A549 (cell line): ENCODE measurements around the gene DCAF15. TPM values are rescaled to one million over a fixed set of nuclear protein-coding genes. Genes with fewer than 3 reads are reported as not detected.

Experiments
- ATAC-seq, 2 experiments: fragments of 200-7000 bp in 1 of 2; fragments of >200 bp in 1 of 2; cut with Nextera tagmentation in 1 of 2; cut with Tn5 transposase in 1 of 2; 3 replicates each; pipeline versions ENCODE4 v1.8.0 to v1.9.1; 2018 to 2020; ENCODE audit warnings: mild to moderate bottlenecking in 1 of 2, moderate library complexity in 1 of 2
- CTCF ChIA-PET: fragments of 300-600 bp; sonication (Branson Sonifier 250); formaldehyde crosslinking; extraction: SDS; loops from one replicate; lab custom pipeline; 2021; ENCODE audit warnings: antibody characterized with exemption, inconsistent platforms; lab: Yijun Ruan, JAX
- POLR2A ChIA-PET: fragments of 350-600 bp; formaldehyde crosslinking; extraction: SDS; loops from one replicate; lab custom pipeline; 2021; ENCODE audit warnings: antibody characterized with exemption, inconsistent platforms; lab: Yijun Ruan, JAX
- DNase-seq, 2 experiments: peaks; one replicate each; pipeline versions ENCODE4 v3.0.0 to v3.0.0-alpha.2; 2011 to 2016; ENCODE audit warnings: low read depth in 1 of 2, low spot score in 1 of 2
- FAIRE-seq: peaks from 2 replicates; lab custom pipeline; 2011; peaks lifted over from hg19 to GRCh38; lab: Jason Lieb, UNC
- H3K27ac ChIP-seq, 2 experiments: fragments of >200 bp; sonication (Bioruptor Twin); formaldehyde crosslinking; 3 replicates each; pipeline ENCODE4 v1.5.1; 2016 to 2017
- H3K4me1 ChIP-seq: fragments of >200 bp; sonication (Bioruptor Twin); formaldehyde crosslinking; 3 replicates; pipeline ENCODE4 v1.6.1; 2016
- H3K4me2 ChIP-seq: fragments of >200 bp; sonication (Bioruptor Twin); formaldehyde crosslinking; 3 replicates; pipeline ENCODE4 v1.6.1; 2016
- H3K4me3 ChIP-seq: fragments of >200 bp; sonication (Bioruptor Twin); formaldehyde crosslinking; 3 replicates; pipeline ENCODE4 v1.5.1; 2016
- H3K9me3 ChIP-seq: fragments of >200 bp; sonication (Bioruptor Twin); formaldehyde crosslinking; 3 replicates; pipeline ENCODE4 v1.6.1; 2016
- CHD2 ChIP-seq: fragments of 150-350 bp; IDR thresholded peaks from 2 replicates; pipeline ENCODE4 v1.6.1; 2014; ENCODE audit warnings: low read length; ENCODE audit not compliant: partially characterized antibody
- CHD4 ChIP-seq: fragments of 200-600 bp; sonication (generic); IDR thresholded peaks from 2 replicates; pipeline ENCODE4 v1.6.1; 2016; ENCODE audit warnings: antibody characterized with exemption, mild to moderate bottlenecking, borderline replicate concordance
- EHMT2 ChIP-seq: fragments of 200-600 bp; sonication (generic); IDR thresholded peaks from 2 replicates; pipeline ENCODE4 v1.6.1; 2016; ENCODE audit warnings: antibody characterized with exemption, low read depth, mild to moderate bottlenecking, moderate library complexity
- EP300 ChIP-seq, 2 experiments: fragments of >200 bp; sonication (Bioruptor Twin); formaldehyde crosslinking; IDR thresholded peaks; 2 replicates in 1 of 2; 3 replicates in 1 of 2; pipeline ENCODE4 v1.6.1; 2016 to 2017
- ESRRA ChIP-seq: fragments of 150-350 bp; IDR thresholded peaks from 2 replicates; pipeline ENCODE4 v1.6.1; 2014; ENCODE audit warnings: mild to moderate bottlenecking, low read length, borderline replicate concordance
- FOXS1 ChIP-seq: fragments of 250-450 bp; sonication (Bioruptor Pico); IDR thresholded peaks from 2 replicates; pipeline ENCODE4 v1.5.0; 2020; ENCODE audit warnings: mild to moderate bottlenecking, moderate library complexity
- GATA3 ChIP-seq: IDR thresholded peaks from 2 replicates; pipeline ENCODE4 v1.6.1; 2012; ENCODE audit warnings: borderline replicate concordance
- HOXA7 ChIP-seq: fragments of 250-450 bp; sonication (Bioruptor Pico); IDR thresholded peaks from 2 replicates; pipeline ENCODE4 v1.5.0; 2020; ENCODE audit warnings: mild to moderate bottlenecking, moderate library complexity
- KDM5A ChIP-seq: fragments of 200-600 bp; sonication (generic); IDR thresholded peaks from 2 replicates; pipeline ENCODE4 v1.6.1; 2016; ENCODE audit warnings: antibody characterized with exemption, mild to moderate bottlenecking
- MAFK ChIP-seq: fragments of 450-650 bp; IDR thresholded peaks from 2 replicates; pipeline ENCODE4 v1.6.1; 2014; ENCODE audit not compliant: partially characterized antibody
- MYC ChIP-seq: IDR thresholded peaks from 2 replicates; pipeline ENCODE4 v1.6.1; 2012; ENCODE audit warnings: mild to moderate bottlenecking, inconsistent platforms, low read length, improper control_type of control experiment, borderline replicate concordance
- NFE2L2 ChIP-seq: fragments of 150-350 bp; conservative IDR thresholded peaks from 2 replicates; pipeline ENCODE4 v1.6.1; 2014; ENCODE audit warnings: low read length
- POLR2A ChIP-seq: IDR thresholded peaks from 2 replicates; pipeline ENCODE4 v1.6.1; 2012; ENCODE audit warnings: mild to moderate bottlenecking, low read length
- RCOR1 ChIP-seq: fragments of 150-350 bp; IDR thresholded peaks from 2 replicates; pipeline ENCODE4 v1.6.1; 2014; ENCODE audit warnings: antibody characterized with exemption, low read length, low read depth
- RFX5 ChIP-seq: fragments of 450-650 bp; IDR thresholded peaks from 2 replicates; pipeline ENCODE4 v1.7.1; 2014; ENCODE audit warnings: antibody characterized with exemption, mild to moderate bottlenecking, moderate library complexity
- RNF2 ChIP-seq: fragments of 200-600 bp; sonication (generic); IDR thresholded peaks from 2 replicates; pipeline ENCODE4 v1.6.1; 2016; ENCODE audit warnings: low read depth, mild to moderate bottlenecking, antibody characterized with exemption, moderate library complexity, borderline replicate concordance
- TFCP2L1 ChIP-seq: fragments of 250-450 bp; sonication (Bioruptor Pico); IDR thresholded peaks from 2 replicates; pipeline ENCODE4 v1.5.0; 2021; ENCODE audit warnings: mild to moderate bottlenecking
- TP53 ChIP-seq: fragments of 250-450 bp; sonication (Bioruptor Pico); IDR thresholded peaks from 2 replicates; pipeline ENCODE4 v1.5.0; 2021; ENCODE audit warnings: mild to moderate bottlenecking, moderate library complexity
- ZSCAN20 ChIP-seq: fragments of 250-450 bp; sonication (Bioruptor Pico); IDR thresholded peaks from 2 replicates; pipeline ENCODE4 v1.8.0; 2022; ENCODE audit warnings: mild to moderate bottlenecking, moderate library complexity
- WGBS: methylation state at CpG from one replicate; pipeline ENCODE4 v1.1.6; 2017; ENCODE audit errors: missing lambda C conversion rate; 5-methylcytosine and 5-hydroxymethylcytosine counted together
- polyA plus RNA-seq, 4 experiments: library from polyadenylated mRNA; depleted of rRNA in 3 of 4; stranded (reverse); fragments of >200 nt; fragmentation: RNase III in 1 of 4; extraction: RNeasy Plus Mini Kit Qiagen cat#74134 plus additional on column Dnase treatment in 1 of 4; gene quantifications; 2 replicates in 3 of 4; 3 replicates in 1 of 4; pipeline ENCODE4 v1.2.3, GENCODE V29; 2011 to 2017
- TF ChIP-seq, protein P1 (sequence below): fragments of >200 bp; sonication (Bioruptor Twin); formaldehyde crosslinking; IDR thresholded peaks from 2 replicates; pipeline ENCODE4 v1.6.1; 2016
- TF ChIP-seq, protein P2 (sequence below): fragments of 250-450 bp; sonication (Bioruptor Pico); IDR thresholded peaks from 2 replicates; pipeline ENCODE4 v1.5.0; 2020; ENCODE audit warnings: low read depth, mild to moderate bottlenecking, moderate library complexity
- TF ChIP-seq, protein P3 (sequence below): IDR thresholded peaks from 2 replicates; pipeline ENCODE4 v1.6.1; 2012
- TF ChIP-seq, protein P4 (sequence below): fragments of 250-450 bp; sonication (Bioruptor Pico); IDR thresholded peaks from 2 replicates; pipeline ENCODE4 v1.5.0; 2021; ENCODE audit warnings: mild to moderate bottlenecking, moderate library complexity, borderline replicate concordance
- TF ChIP-seq, protein P5 (sequence below): fragments of >200 bp; sonication (Bioruptor Twin); formaldehyde crosslinking; IDR thresholded peaks from 3 replicates; pipeline ENCODE4 v1.6.1; 2016
- TF ChIP-seq, protein P6 (sequence below): fragments of >200 bp; sonication (Bioruptor Twin); formaldehyde crosslinking; IDR thresholded peaks from 3 replicates; pipeline ENCODE4 v1.5.1; 2016
- TF ChIP-seq, protein P7 (sequence below): fragments of 150-350 bp; IDR thresholded peaks from 2 replicates; pipeline ENCODE4 v1.6.1; 2014; ENCODE audit warnings: low read depth, mild to moderate bottlenecking, low read length
- TF ChIP-seq, protein P8 (sequence below): fragments of 450-650 bp; IDR thresholded peaks from 2 replicates; pipeline ENCODE4 v1.6.1; 2014; ENCODE audit warnings: antibody characterized with exemption
- TF ChIP-seq, protein P9 (sequence below): IDR thresholded peaks from 2 replicates; pipeline ENCODE4 v1.6.1; 2012

Gene DCAF15
- polyA plus RNA-seq, 2 of the 4 experiments (the other 2 are of a cell fraction), result 10.2 to 23.0 TPM

DNA sequence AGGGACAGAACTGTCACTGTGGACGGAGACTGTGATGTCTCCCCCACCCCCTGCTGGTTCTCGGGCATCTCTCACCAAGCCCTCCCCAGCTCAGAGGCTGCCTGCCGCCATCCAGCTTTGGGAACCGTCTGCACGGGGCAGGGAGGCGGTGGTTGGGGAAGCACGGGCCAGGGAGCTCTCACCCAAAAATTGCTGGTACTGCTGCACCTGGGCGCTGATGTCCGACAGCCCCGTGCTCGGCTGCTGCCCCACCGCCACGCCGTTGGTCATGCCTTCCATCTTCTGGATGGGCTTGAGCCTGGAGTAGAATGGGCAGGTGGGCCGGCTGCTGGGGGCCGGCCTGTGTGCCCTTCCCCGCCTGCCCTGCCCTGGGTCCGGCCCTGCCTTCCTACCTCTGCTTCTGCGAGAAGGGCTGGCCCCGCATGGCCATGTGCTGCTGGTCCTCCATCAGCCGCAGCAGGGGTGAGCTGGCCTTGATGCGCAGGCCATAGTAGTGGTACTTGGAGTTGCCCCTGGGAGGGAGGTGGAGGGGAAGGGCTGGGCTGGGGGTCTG, 16.1 kb downstream of the DCAF15 start:
- Histone ChIP-seq H3K27ac (no peak overlapping the region), H3K4me1 (no peaks in the 10 kb centered on the region), H3K9me3 (no peaks in the 10 kb centered on the region), H3K4me3 (no peak overlapping the region)
- ChIA-PET POLR2A (no interaction called here), CTCF (no interaction called here)
- 89% methylated on average over 15 of the region's 22 CpGs for WGBS
- no peak for DNase-seq
- TF ChIP-seq, protein P1, sequence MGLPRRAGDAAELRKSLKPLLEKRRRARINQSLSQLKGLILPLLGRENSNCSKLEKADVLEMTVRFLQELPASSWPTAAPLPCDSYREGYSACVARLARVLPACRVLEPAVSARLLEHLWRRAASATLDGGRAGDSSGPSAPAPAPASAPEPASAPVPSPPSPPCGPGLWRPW, result no peak
- TF ChIP-seq, protein P2, sequence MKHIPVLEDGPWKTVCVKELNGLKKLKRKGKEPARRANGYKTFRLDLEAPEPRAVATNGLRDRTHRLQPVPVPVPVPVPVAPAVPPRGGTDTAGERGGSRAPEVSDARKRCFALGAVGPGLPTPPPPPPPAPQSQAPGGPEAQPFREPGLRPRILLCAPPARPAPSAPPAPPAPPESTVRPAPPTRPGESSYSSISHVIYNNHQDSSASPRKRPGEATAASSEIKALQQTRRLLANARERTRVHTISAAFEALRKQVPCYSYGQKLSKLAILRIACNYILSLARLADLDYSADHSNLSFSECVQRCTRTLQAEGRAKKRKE (CRISPR knock-in tag), result no peak
- TF ChIP-seq NFE2L2, result no peak
- no peak for TF ChIP-seq MAFK
- TF ChIP-seq KDM5A, result no peak
- no peak for TF ChIP-seq TFCP2L1 (CRISPR knock-in tag)
- no peak for TF ChIP-seq RFX5
- TF ChIP-seq, protein P3, sequence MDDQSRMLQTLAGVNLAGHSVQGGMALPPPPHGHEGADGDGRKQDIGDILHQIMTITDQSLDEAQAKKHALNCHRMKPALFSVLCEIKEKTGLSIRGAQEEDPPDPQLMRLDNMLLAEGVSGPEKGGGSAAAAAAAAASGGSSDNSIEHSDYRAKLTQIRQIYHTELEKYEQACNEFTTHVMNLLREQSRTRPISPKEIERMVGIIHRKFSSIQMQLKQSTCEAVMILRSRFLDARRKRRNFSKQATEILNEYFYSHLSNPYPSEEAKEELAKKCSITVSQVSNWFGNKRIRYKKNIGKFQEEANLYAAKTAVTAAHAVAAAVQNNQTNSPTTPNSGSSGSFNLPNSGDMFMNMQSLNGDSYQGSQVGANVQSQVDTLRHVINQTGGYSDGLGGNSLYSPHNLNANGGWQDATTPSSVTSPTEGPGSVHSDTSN, result no peak
- TF ChIP-seq, protein P4, sequence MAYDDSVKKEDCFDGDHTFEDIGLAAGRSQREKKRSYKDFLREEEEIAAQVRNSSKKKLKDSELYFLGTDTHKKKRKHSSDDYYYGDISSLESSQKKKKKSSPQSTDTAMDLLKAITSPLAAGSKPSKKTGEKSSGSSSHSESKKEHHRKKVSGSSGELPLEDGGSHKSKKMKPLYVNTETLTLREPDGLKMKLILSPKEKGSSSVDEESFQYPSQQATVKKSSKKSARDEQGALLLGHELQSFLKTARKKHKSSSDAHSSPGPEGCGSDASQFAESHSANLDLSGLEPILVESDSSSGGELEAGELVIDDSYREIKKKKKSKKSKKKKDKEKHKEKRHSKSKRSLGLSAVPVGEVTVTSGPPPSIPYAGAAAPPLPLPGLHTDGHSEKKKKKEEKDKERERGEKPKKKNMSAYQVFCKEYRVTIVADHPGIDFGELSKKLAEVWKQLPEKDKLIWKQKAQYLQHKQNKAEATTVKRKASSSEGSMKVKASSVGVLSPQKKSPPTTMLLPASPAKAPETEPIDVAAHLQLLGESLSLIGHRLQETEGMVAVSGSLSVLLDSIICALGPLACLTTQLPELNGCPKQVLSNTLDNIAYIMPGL (CRISPR knock-in tag), result no peak
- TF ChIP-seq ZSCAN20 (CRISPR knock-in tag), result no peak
- TF ChIP-seq HOXA7 (CRISPR knock-in tag), result no peak
- TF ChIP-seq, protein P5, sequence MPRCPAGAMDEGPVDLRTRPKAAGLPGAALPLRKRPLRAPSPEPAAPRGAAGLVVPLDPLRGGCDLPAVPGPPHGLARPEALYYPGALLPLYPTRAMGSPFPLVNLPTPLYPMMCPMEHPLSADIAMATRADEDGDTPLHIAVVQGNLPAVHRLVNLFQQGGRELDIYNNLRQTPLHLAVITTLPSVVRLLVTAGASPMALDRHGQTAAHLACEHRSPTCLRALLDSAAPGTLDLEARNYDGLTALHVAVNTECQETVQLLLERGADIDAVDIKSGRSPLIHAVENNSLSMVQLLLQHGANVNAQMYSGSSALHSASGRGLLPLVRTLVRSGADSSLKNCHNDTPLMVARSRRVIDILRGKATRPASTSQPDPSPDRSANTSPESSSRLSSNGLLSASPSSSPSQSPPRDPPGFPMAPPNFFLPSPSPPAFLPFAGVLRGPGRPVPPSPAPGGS, result no peak
- TF ChIP-seq ESRRA, result no peak
- no peak for TF ChIP-seq TP53 (CRISPR knock-in tag)
- no peak for TF ChIP-seq CHD2
- TF ChIP-seq, protein P6, sequence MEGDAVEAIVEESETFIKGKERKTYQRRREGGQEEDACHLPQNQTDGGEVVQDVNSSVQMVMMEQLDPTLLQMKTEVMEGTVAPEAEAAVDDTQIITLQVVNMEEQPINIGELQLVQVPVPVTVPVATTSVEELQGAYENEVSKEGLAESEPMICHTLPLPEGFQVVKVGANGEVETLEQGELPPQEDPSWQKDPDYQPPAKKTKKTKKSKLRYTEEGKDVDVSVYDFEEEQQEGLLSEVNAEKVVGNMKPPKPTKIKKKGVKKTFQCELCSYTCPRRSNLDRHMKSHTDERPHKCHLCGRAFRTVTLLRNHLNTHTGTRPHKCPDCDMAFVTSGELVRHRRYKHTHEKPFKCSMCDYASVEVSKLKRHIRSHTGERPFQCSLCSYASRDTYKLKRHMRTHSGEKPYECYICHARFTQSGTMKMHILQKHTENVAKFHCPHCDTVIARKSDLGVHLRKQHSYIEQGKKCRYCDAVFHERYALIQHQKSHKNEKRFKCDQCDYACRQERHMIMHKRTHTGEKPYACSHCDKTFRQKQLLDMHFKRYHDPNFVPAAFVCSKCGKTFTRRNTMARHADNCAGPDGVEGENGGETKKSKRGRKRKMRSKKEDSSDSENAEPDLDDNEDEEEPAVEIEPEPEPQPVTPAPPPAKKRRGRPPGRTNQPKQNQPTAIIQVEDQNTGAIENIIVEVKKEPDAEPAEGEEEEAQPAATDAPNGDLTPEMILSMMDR, result no peak
- TF ChIP-seq MYC, result no peak
- no peak for TF ChIP-seq FOXS1 (CRISPR knock-in tag)
- TF ChIP-seq, all 56 proteins: peak for 0
- H3K4me2 ChIP-seq, result no peak overlapping the region
- ATAC-seq, result no peak
- FAIRE-seq, result no peak

DNA sequence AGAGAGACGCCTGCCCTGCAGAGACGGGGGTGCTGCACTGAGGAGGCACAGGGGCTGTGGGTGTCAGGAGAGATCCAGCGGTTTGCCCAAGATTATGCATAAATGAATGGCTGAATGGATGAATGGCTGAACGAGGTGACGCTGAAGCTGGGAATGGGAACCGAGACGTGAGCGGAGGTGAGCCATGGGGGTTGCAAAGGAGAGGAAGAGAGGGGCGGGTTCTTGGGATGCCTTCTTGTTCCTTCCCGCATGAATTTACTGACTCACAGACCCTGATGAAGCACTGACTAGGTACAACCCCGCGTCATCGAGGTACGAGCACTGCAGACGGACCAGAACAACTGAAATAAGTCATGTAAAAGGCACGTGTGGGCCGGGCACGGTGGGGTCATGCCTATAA, 16.7 kb downstream of the DCAF15 start:
- H3K4me3 ChIP-seq, result no peak overlapping the region
- FAIRE-seq (no peak), DNase-seq (no peak), ATAC-seq (no peak)
- no peaks in the 10 kb centered on the region for H3K4me1 ChIP-seq
- ChIA-PET POLR2A (no interaction called here), CTCF (no interaction called here)
- no peaks in the 10 kb centered on the region for H3K9me3 ChIP-seq
- no peak overlapping the region for H3K27ac ChIP-seq
- no peak overlapping the region for H3K4me2 ChIP-seq
- 93% methylated on average over 18 of the region's 18 CpGs for WGBS
- no peak for TF ChIP-seq RCOR1
- TF ChIP-seq RNF2, result no peak
- no peak for TF ChIP-seq HOXA7 (CRISPR knock-in tag)
- no peak for TF ChIP-seq EHMT2
- TF ChIP-seq, protein P7, sequence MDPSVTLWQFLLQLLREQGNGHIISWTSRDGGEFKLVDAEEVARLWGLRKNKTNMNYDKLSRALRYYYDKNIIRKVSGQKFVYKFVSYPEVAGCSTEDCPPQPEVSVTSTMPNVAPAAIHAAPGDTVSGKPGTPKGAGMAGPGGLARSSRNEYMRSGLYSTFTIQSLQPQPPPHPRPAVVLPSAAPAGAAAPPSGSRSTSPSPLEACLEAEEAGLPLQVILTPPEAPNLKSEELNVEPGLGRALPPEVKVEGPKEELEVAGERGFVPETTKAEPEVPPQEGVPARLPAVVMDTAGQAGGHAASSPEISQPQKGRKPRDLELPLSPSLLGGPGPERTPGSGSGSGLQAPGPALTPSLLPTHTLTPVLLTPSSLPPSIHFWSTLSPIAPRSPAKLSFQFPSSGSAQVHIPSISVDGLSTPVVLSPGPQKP, result no peak
- no peak for TF ChIP-seq CHD4
- TF ChIP-seq, protein P8, sequence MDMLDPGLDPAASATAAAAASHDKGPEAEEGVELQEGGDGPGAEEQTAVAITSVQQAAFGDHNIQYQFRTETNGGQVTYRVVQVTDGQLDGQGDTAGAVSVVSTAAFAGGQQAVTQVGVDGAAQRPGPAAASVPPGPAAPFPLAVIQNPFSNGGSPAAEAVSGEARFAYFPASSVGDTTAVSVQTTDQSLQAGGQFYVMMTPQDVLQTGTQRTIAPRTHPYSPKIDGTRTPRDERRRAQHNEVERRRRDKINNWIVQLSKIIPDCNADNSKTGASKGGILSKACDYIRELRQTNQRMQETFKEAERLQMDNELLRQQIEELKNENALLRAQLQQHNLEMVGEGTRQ, result no peak
- TF ChIP-seq, protein P9, sequence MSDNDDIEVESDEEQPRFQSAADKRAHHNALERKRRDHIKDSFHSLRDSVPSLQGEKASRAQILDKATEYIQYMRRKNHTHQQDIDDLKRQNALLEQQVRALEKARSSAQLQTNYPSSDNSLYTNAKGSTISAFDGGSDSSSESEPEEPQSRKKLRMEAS, result no peak
- no peak for TF ChIP-seq POLR2A
- TF ChIP-seq, protein P2 (CRISPR knock-in tag), result no peak
- TF ChIP-seq GATA3, result no peak
- no peak for TF ChIP-seq EP300 (IDR thresholded peaks at IDR 0.05)
